HepG2 (cell line): ENCODE measurements around the gene C16orf87. TPM values are rescaled to one million over a fixed set of nuclear protein-coding genes. Genes with fewer than 3 reads are reported as not detected.

Experiments used
- ATAD3A ChIP-seq: sonication (generic); formaldehyde crosslinking; IDR thresholded peaks from 2 replicates; pipeline ENCODE4 v1.4.0; 2020; ENCODE audit warnings: missing genetic modification reagents
- CENPX ChIP-seq: sonication (generic); formaldehyde crosslinking; IDR thresholded peaks from 2 replicates; pipeline ENCODE4 v1.9.0; 2021; ENCODE audit warnings: mild to moderate bottlenecking, missing genetic modification reagents, moderate library complexity
- MXD3 ChIP-seq: IDR thresholded peaks from 2 replicates; pipeline ENCODE4 v1.6.1; 2016; ENCODE audit warnings: mild to moderate bottlenecking, missing biosample characterization, missing genetic modification reagents
- NFYC ChIP-seq: IDR thresholded peaks from 2 replicates; pipeline ENCODE4 v1.6.1; 2016; ENCODE audit warnings: missing genetic modification reagents, missing compliant biosample characterization
- ONECUT2 ChIP-seq: sonication (generic); formaldehyde crosslinking; IDR thresholded peaks from 2 replicates; pipeline ENCODE4 v1.4.0; 2020; ENCODE audit warnings: missing genetic modification reagents
- PREB ChIP-seq: sonication (generic); formaldehyde crosslinking; IDR thresholded peaks from 2 replicates; pipeline ENCODE4 v1.4.0; 2020; ENCODE audit warnings: missing genetic modification reagents
- STAT5B ChIP-seq: sonication (generic); formaldehyde crosslinking; IDR thresholded peaks from 2 replicates; pipeline ENCODE4 v1.4.0; 2020; ENCODE audit warnings: missing genetic modification reagents
- U2AF1 ChIP-seq: fragments of 200-400 bp; formaldehyde crosslinking; optimal IDR thresholded peaks from 2 replicates; pipeline ENCODE3; 2017; ENCODE audit warnings: mild to moderate bottlenecking, low read depth, low read length
- ZNF18 ChIP-seq: sonication (generic); formaldehyde crosslinking; IDR thresholded peaks from 2 replicates; pipeline ENCODE4 v1.8.0; 2022; ENCODE audit warnings: mild to moderate bottlenecking, missing genetic modification reagents; ENCODE audit not compliant: insufficient replicate concordance
- ZNF207 ChIP-seq: fragments of 450-650 bp; IDR thresholded peaks from 2 replicates; pipeline ENCODE4 v1.6.1; 2016; ENCODE audit warnings: antibody characterized with exemption, borderline replicate concordance
- ZNF337 ChIP-seq: sonication (generic); formaldehyde crosslinking; IDR thresholded peaks from 2 replicates; pipeline ENCODE4 v1.5.1; 2020; ENCODE audit warnings: missing genetic modification reagents, low read depth, mild to moderate bottlenecking, borderline replicate concordance
- ZNF350 ChIP-seq: sonication (generic); formaldehyde crosslinking; IDR thresholded peaks from 2 replicates; pipeline ENCODE4 v1.4.0; 2020; ENCODE audit warnings: mild to moderate bottlenecking, low read depth, missing genetic modification reagents, borderline replicate concordance
- ZNF646 ChIP-seq: sonication (generic); formaldehyde crosslinking; IDR thresholded peaks from 2 replicates; pipeline ENCODE4 v1.9.0; 2021; ENCODE audit warnings: mild to moderate bottlenecking, missing genetic modification reagents
- ZNF670 ChIP-seq: sonication (generic); formaldehyde crosslinking; IDR thresholded peaks from 2 replicates; pipeline ENCODE4 v1.8.0; 2022; ENCODE audit warnings: mild to moderate bottlenecking, missing genetic modification reagents, borderline replicate concordance
- ZNF674 ChIP-seq: sonication (generic); formaldehyde crosslinking; IDR thresholded peaks from 2 replicates; pipeline ENCODE4 v1.5.0; 2020; ENCODE audit warnings: low read depth, mild to moderate bottlenecking, missing genetic modification reagents
- ZUFSP ChIP-seq: sonication (generic); formaldehyde crosslinking; IDR thresholded peaks from 2 replicates; pipeline ENCODE4 v1.9.0; 2021; ENCODE audit warnings: missing genetic modification reagents, mild to moderate bottlenecking, borderline replicate concordance
- ZZZ3 ChIP-seq: sonication (generic); formaldehyde crosslinking; IDR thresholded peaks from 2 replicates; pipeline ENCODE4 v1.4.0; 2020; ENCODE audit warnings: missing genetic modification reagents, mild to moderate bottlenecking, borderline replicate concordance
- polyA plus RNA-seq, 8 experiments: library from polyadenylated mRNA; depleted of rRNA in 3 of 8; stranded (reverse) in 7 of 8; unstranded in 1 of 8; fragments of >200 nt; fragmentation: Illumina TruSeq in 4 of 8; extraction: Trizol in 4 of 8; gene quantifications; 2 replicates each; pipeline versions ENCODE4 v1.2.1 to v1.2.3, GENCODE V29; 2011 to 2016; ENCODE audit warnings: low read depth in 4 of 8, missing spikeins in 1 of 8, mixed read lengths in 1 of 8; ENCODE audit not compliant: insufficient read depth in 1 of 8
- total RNA-seq, 5 experiments: library from RNA; depleted of rRNA; stranded (reverse); fragments of >200 nt; fragmentation: Illumina TruSeq; extraction: Trizol; gene quantifications; 2 replicates each; pipeline ENCODE4 v1.2.3, GENCODE V29; 2016; ENCODE audit warnings: low read depth in 1 of 5

C16orf87 gene
- total and polyA plus RNA-seq, 2 of the 13 experiments (the other 11 are each of a cell fraction or from before 2014, with no cell fraction given), result 8.6 to 19.5 TPM

GRCh38 chr16:46789499-46790414 lies 41.2 kb downstream of the C16orf87 start (continued):
- TF ChIP-seq ZNF674 (CRISPR knock-in tag), result no peak
- TF ChIP-seq ZNF18 (CRISPR knock-in tag), result peak; percentile 79
- TF ChIP-seq ZNF337, result 0 out of 2 replicates have a peak, but pooled peaks have one; percentile 35
- no peak for TF ChIP-seq ZNF207
- peak; percentile 42; the same call in 1 of the 2 replicates for TF ChIP-seq ONECUT2 (CRISPR knock-in tag)
- no peak for TF ChIP-seq CENPX (CRISPR knock-in tag)
- no peak for TF ChIP-seq ZZZ3 (CRISPR knock-in tag)
- peak; percentile 86 for TF ChIP-seq STAT5B (CRISPR knock-in tag)
- TF ChIP-seq NFYC (CRISPR knock-in tag), result no peak
- no peak for TF ChIP-seq ZNF646 (CRISPR knock-in tag)
- no peak for TF ChIP-seq PREB (CRISPR knock-in tag)
- no peak for TF ChIP-seq U2AF1
- peak; percentile 78; the same call in 1 of the 2 replicates for TF ChIP-seq ZNF670 (CRISPR knock-in tag)
- TF ChIP-seq MXD3 (CRISPR knock-in tag), result peak; percentile 89; the same call in 1 of the 2 replicates
- TF ChIP-seq ZUFSP (CRISPR knock-in tag), result no peak
- no peak for TF ChIP-seq ATAD3A (CRISPR knock-in tag)
- TF ChIP-seq ZNF350 (CRISPR knock-in tag), result peak; percentile 91
